ENCODE results near the gene RASSF8.

- TF ChIP-seq, protein P1, sequence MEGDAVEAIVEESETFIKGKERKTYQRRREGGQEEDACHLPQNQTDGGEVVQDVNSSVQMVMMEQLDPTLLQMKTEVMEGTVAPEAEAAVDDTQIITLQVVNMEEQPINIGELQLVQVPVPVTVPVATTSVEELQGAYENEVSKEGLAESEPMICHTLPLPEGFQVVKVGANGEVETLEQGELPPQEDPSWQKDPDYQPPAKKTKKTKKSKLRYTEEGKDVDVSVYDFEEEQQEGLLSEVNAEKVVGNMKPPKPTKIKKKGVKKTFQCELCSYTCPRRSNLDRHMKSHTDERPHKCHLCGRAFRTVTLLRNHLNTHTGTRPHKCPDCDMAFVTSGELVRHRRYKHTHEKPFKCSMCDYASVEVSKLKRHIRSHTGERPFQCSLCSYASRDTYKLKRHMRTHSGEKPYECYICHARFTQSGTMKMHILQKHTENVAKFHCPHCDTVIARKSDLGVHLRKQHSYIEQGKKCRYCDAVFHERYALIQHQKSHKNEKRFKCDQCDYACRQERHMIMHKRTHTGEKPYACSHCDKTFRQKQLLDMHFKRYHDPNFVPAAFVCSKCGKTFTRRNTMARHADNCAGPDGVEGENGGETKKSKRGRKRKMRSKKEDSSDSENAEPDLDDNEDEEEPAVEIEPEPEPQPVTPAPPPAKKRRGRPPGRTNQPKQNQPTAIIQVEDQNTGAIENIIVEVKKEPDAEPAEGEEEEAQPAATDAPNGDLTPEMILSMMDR (IDR thresholded peaks at IDR 0.05; ENCODE audit: low read length) = no peak
- TF ChIP-seq EZH2 (optimal IDR thresholded peaks at IDR 0.05; ENCODE audit: low read depth, low read length) (no peak), EZH2phosphoT487 (IDR thresholded peaks at IDR 0.05; ENCODE audit: low read length) (no peak)
Measured at GRCh38 chr12:26007566-26007965, 49.1 kb downstream of the RASSF8 start.

Data from MM.1S (cell line).